ENCODE data around the gene DIPK1C. TPM values are rescaled to one million over a fixed set of nuclear protein-coding genes. Genes with fewer than 3 reads are reported as not detected.

DIPK1C gene
- total RNA-seq, 1 donor, result not detected

DNA sequence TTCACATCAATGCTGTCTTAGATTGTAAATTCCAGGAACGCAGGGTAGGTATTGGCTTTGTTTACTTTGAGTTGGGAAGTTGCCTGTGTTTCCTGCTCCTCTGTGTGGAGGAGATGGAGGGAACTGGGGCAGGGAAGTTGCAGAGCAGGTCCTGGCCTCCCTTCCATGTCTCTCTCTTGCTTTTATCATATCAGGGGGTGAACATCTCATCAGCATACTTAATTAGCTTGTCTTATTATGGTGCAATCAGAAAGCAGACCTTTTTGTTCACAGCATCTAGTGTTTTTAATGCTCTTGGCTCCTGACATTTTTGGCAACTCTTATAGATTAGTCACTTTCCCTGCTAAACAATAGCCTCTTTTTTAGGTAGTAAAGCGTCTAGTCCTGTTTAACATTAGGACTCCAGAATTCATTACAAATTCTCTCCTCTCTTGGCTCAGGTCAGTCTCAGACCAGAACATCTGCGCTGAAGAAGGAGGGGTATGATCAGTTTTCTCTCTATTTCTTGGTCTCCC lies 11.5 kb upstream of the DIPK1C start:
- no peaks in the 10 kb centered on the region for H3K9me3 ChIP-seq (ENCODE audit: low read depth, low read length)
- no peak overlapping the region for H3K4me3 ChIP-seq (ENCODE audit: low read length)
- no peaks in the 10 kb centered on the region for H3K27me3 ChIP-seq (ENCODE audit: insufficient read depth, low read length)
- no peaks in the 10 kb centered on the region for H3K4me1 ChIP-seq (ENCODE audit: insufficient read depth, low read length)

GRCh38 chr18:74465775-74466174 lies 8.7 kb upstream of the DIPK1C start:
- Histone ChIP-seq H3K4me1 (ENCODE audit: insufficient read depth, low read length) (no peaks in the 10 kb centered on the region), H3K9me3 (ENCODE audit: low read depth, low read length) (no peaks in the 10 kb centered on the region)

GRCh38 chr18:74463983-74464382 lies 6.9 kb upstream of the DIPK1C start:
- Histone ChIP-seq H3K9me3 (ENCODE audit: low read depth, low read length) (no peaks in the 10 kb centered on the region), H3K4me3 (ENCODE audit: low read length) (no peak overlapping the region), H3K4me1 (ENCODE audit: insufficient read depth, low read length) (no peaks in the 10 kb centered on the region), H3K27me3 (ENCODE audit: insufficient read depth, low read length) (peaks cover 2% of the 10 kb centered on the region)

More at GRCh38 chr18:74465775-74466174, 8.7 kb upstream of the DIPK1C start:
- Histone ChIP-seq H3K27me3 (ENCODE audit: insufficient read depth, low read length) (no peaks in the 10 kb centered on the region), H3K4me3 (ENCODE audit: low read length) (no peak overlapping the region)

DNA sequence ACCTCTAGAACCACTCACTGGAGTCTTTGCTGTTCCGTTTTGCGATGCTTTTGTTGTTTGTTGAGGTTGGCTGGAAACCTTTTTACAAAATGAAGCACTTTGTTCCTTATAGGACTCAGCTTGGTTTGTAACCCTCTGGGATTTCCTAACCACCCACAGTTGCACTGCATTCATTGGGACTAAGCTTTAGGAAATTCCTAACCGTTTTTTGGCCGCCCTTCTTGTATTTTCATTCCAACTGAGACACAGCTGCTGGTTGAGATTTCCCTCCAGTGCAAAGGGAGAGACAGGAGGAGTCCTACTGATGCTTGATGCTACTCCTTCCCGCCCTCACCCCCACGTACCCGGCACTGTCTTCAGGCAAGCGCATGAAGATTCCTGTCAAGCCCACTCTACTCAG lies 6.1 kb upstream of the DIPK1C start:
- H3K27me3 ChIP-seq (ENCODE audit: insufficient read depth, low read length), result peaks cover 7% of the 10 kb centered on the region
- no peak overlapping the region for H3K4me3 ChIP-seq (ENCODE audit: low read length)
- H3K4me1 ChIP-seq (ENCODE audit: insufficient read depth, low read length), result no peaks in the 10 kb centered on the region
- H3K9me3 ChIP-seq (ENCODE audit: low read depth, low read length), result no peaks in the 10 kb centered on the region

GRCh38 chr18:74460825-74461224 lies 3.7 kb upstream of the DIPK1C start:
- Histone ChIP-seq H3K27me3 (ENCODE audit: insufficient read depth, low read length) (peaks cover 27% of the 10 kb centered on the region), H3K4me1 (ENCODE audit: insufficient read depth, low read length) (peaks cover 9% of the 10 kb centered on the region), H3K4me3 (ENCODE audit: low read length) (no peak overlapping the region), H3K9me3 (ENCODE audit: low read depth, low read length) (no peaks in the 10 kb centered on the region)

DNA sequence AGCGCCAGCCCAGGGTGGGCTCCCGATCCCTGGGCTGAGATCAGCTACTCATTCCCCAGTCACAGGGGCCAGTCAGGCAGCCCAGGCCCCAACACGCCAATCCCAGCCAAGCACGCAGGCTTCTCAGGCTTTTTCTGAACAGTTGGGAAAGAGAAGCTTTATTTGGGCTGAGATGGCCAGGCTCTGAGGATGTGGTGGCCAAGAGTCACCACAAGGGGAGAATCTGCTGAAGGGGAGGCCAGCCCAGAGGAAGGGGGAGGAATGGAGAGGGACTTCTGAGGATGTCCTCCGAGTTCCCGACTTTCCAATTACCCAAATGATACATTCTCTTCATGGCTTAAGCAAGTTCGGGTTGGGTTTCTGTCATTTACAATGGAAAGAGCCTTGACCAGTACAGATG lies 2.8 kb upstream of the DIPK1C start:
- H3K9me3 ChIP-seq (ENCODE audit: low read depth, low read length), result no peaks in the 10 kb centered on the region
- H3K27me3 ChIP-seq (ENCODE audit: insufficient read depth, low read length), result peaks cover 36% of the 10 kb centered on the region
- no peak overlapping the region for H3K4me3 ChIP-seq (ENCODE audit: low read length)
- peaks cover 9% of the 10 kb centered on the region for H3K4me1 ChIP-seq (ENCODE audit: insufficient read depth, low read length)

DNA sequence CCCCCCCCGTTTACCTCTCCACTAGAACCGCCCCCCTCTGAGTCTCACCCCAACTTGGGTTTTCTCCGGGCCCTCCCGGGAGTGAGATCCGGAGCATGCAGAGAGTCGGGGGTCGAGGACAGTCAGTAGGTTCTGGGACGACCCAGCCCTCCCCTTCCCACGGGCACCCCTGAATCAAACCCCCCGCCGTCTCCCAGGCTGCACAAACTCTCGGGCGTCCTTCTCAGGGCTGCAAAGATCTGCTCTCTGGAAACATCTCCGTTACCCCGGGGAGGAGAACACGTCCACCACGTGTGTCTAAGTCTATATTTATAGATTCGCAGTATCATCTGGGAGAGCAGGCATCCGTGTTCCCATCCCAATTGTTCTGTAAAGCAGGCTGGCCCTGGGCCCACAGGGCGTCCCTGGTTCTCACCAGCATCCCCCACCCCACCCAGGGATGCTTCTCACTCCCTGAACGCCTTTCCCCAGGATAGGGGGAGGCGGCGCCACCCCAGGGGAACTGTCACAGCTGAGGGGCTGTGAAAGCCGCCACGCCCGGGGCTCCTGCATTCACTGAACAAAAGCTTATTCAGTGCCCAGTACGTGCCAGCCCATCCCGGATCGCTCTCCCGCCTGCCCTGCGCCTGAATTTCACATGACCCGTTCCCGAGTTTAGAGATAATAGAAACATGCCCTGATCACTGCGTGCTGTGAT lies 765 bp upstream of the DIPK1C start:
- peaks cover 44% of the 10 kb centered on the region for H3K27me3 ChIP-seq (ENCODE audit: insufficient read depth, low read length)
- peaks cover 9% of the 10 kb centered on the region for H3K4me1 ChIP-seq (ENCODE audit: insufficient read depth, low read length)
- H3K4me3 ChIP-seq (ENCODE audit: low read length), result no peak overlapping the region
- H3K9me3 ChIP-seq (ENCODE audit: low read depth, low read length), result no peaks in the 10 kb centered on the region

DNA sequence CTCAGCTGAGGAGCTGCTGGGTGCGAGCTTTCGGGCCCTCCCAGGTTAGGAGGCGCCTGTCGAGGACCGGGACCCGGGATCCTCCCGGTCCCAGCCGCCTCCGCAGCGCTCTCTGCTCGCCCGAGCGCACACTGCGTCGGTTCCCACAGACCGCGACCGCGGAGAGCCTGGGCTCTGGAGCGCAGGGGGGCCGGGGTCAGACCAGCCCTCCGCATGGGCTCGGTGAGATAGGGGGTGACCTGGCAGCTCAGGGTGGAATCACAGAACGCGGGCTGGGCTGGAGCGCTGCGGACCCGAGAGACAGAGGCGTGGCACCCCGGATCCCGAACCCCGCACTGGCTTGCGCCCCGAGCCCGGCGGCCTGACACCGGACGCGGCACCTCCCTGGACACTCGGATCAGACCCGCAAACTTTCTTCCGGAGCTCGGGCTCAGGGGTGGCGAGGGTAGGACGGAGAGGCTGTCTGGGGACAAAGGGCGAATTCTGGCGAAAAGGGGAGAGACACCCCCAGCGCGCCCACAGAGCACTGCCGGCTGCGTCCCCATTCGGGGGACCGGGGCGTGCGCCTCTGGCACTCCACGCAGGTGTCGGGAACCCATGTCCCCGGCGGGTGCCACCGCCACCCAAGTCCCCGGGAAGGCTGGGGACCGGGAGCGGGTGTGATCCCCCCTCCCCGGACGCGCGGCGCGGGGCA lies 612 bp downstream of the DIPK1C start:
- Histone ChIP-seq H3K4me1 (ENCODE audit: insufficient read depth, low read length) (peaks cover 9% of the 10 kb centered on the region), H3K9me3 (ENCODE audit: low read depth, low read length) (no peaks in the 10 kb centered on the region), H3K4me3 (ENCODE audit: low read length) (no peak overlapping the region), H3K27me3 (ENCODE audit: insufficient read depth, low read length) (peaks cover 44% of the 10 kb centered on the region)

DNA sequence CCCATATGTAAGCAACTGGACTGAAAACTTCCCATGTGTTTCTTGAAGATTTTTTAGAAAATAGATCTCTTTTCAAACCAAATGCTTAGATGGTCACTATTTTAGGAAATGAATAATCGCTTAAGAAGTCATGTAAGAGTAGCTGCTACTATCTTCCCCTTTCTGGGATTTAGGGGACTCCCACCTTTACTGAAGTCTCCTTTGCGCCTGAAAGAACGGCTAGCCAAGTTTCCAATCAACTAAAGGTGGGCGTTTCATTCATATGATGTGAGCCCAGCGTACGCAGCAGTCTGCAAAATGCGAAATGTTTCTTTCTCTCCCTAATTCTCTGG lies 1.1 kb downstream of the DIPK1C start:
- Histone ChIP-seq H3K4me3 (ENCODE audit: low read length) (no peak overlapping the region), H3K4me1 (ENCODE audit: insufficient read depth, low read length) (peaks cover 9% of the 10 kb centered on the region), H3K9me3 (ENCODE audit: low read depth, low read length) (no peaks in the 10 kb centered on the region), H3K27me3 (ENCODE audit: insufficient read depth, low read length) (peaks cover 44% of the 10 kb centered on the region)

DNA sequence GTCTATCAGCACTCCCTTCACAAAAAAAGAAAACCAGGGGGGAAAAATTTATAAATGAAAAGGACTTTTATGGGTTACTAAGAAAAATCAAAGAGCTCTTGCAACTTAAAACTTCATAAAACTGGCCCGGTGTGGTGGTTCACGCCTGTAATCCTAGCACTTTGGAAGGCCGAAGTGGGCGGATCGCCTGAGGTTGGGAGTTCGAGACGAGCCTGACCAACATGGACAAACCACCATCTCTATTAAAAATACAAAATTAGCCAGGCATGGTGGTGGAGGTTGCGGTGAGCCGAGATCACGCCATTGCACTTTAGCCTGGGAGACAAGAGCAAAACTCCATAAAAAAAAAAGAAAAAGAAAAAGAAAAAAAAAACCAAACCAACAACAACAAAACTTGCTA lies 1.7 kb downstream of the DIPK1C start:
- no peaks in the 10 kb centered on the region for H3K9me3 ChIP-seq (ENCODE audit: low read depth, low read length)
- peaks cover 44% of the 10 kb centered on the region for H3K27me3 ChIP-seq (ENCODE audit: insufficient read depth, low read length)
- peaks cover 9% of the 10 kb centered on the region for H3K4me1 ChIP-seq (ENCODE audit: insufficient read depth, low read length)
- H3K4me3 ChIP-seq (ENCODE audit: low read length), result no peak overlapping the region

DNA sequence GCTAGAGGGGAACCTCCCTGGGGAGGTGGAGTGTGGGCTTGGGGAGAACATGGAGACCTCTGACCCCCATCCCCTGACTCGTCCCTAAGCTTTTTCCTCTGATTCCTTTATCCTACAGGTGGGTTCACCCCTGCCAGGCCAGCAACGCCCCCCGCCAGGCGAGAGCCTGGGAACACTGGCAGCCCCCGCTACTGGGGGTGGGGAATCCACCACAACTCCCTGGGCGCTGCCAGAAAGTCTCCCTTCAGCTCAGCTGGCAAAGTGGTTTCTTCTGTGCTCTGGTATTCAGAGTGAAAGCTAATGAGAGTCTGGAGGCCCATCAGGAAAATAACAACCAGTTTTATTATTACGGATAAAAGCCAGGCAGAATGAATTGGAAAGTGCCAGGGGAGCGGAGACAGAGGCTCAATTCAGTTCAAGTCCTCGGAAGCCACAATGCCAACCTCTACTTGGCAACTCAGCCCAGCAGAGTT lies 2.8 kb downstream of the DIPK1C start:
- H3K4me1 ChIP-seq (ENCODE audit: insufficient read depth, low read length), result peaks cover 9% of the 10 kb centered on the region
- peaks cover 41% of the 10 kb centered on the region for H3K27me3 ChIP-seq (ENCODE audit: insufficient read depth, low read length)
- H3K9me3 ChIP-seq (ENCODE audit: low read depth, low read length), result no peaks in the 10 kb centered on the region
- H3K4me3 ChIP-seq (ENCODE audit: low read length), result no peak overlapping the region

DNA sequence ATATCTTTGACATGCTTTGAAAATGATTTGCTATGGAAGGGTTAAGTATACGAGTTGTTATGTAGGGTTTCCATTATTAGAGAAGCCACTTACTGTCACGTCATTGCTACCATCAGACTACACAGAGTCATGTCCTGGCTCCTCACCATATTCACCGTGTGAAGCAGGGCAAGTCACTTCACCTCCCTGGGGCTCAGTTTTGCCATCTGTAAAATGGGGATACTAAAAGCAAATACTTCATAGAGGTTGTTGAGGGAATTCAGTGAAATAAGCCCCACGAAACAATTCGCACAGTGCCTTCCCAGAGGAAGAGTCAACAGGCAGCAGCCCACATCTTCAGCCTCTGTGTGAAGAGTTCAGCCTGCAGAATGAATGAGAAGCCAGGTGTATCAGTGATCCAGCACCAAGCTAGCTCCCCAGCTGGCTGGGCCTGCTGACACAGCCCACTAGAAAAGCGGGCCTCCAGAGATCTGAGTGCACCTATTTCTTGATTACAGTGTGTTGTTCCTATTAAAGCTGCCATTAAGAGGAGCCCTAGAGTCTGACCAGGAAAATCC lies 3.4 kb downstream of the DIPK1C start:
- Histone ChIP-seq H3K4me3 (ENCODE audit: low read length) (no peak overlapping the region), H3K4me1 (ENCODE audit: insufficient read depth, low read length) (peaks cover 9% of the 10 kb centered on the region), H3K27me3 (ENCODE audit: insufficient read depth, low read length) (peaks cover 41% of the 10 kb centered on the region), H3K9me3 (ENCODE audit: low read depth, low read length) (no peaks in the 10 kb centered on the region)

DNA sequence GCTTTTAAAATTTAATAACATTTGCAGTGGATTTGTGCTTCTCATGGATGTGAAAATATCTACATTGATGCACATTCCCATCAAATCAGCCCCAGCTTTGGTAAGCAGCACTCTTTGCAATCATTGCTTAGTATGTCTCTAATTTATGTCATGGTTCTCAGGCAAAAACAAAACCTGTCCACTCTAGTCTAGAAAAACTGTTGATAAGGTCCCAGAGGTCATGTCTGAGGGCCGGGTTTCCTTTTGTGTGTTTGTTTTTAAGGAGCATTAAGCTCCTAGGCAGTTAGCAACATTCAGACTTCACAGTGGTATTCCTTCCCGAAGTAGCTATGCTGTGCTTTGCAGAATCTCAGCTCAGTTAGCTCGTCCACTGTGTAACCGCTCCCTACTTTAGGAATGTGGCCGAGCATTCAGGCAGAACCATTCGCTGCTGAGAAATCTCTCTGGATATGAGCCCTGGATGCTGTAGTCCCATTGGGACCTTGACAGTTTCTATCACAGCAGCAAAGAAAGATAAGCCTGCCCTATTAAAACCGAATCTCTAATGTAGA lies 4.0 kb downstream of the DIPK1C start:
- Histone ChIP-seq H3K4me3 (ENCODE audit: low read length) (no peak overlapping the region), H3K27me3 (ENCODE audit: insufficient read depth, low read length) (peaks cover 35% of the 10 kb centered on the region), H3K4me1 (ENCODE audit: insufficient read depth, low read length) (peaks cover 9% of the 10 kb centered on the region), H3K9me3 (ENCODE audit: low read depth, low read length) (no peaks in the 10 kb centered on the region)

DNA sequence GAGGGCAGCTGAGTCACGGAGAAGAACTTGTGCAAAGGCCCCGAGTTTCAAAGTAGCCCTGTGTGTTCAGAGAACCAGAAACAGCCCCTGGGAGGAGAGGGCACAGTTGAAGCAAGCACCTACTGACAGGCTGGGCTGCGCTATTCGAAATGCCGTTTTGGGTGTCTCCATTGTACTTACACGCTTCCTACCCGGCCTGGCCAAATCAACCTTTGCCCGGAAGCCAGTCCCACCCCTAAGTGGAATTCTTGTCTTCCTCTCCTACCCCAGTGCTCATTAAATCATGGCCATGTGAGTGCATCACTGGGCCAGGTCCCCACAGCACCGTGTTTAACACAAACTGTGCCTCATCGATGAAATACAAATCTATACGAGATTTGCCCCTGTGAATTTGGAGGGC lies 6.0 kb downstream of the DIPK1C start:
- Histone ChIP-seq H3K27me3 (ENCODE audit: insufficient read depth, low read length) (peaks cover 20% of the 10 kb centered on the region), H3K9me3 (ENCODE audit: low read depth, low read length) (no peaks in the 10 kb centered on the region), H3K4me3 (ENCODE audit: low read length) (no peak overlapping the region), H3K4me1 (ENCODE audit: insufficient read depth, low read length) (peaks cover 2% of the 10 kb centered on the region)

DNA sequence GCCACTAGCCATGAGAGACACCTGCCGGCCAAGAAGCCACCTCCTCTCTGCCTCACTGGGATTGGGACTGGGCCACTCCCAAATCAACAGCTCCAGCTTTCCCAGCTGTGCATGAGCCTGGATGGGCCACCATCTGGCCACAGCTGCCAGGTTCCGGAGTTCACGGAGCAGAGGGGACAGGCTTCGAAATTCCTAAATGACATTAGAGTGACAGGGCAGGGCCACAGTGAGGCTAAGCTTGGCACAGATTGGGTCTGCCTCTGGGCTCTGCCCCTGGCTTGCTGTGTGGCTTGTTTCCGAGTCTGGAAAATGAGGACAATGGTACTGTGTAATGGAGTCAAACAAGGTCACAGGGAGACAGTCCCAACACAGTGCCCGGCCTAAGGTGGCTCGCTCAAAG lies 6.5 kb downstream of the DIPK1C start:
- Histone ChIP-seq H3K9me3 (ENCODE audit: low read depth, low read length) (no peaks in the 10 kb centered on the region), H3K27me3 (ENCODE audit: insufficient read depth, low read length) (peaks cover 15% of the 10 kb centered on the region), H3K4me3 (ENCODE audit: low read length) (no peak overlapping the region), H3K4me1 (ENCODE audit: insufficient read depth, low read length) (no peaks in the 10 kb centered on the region)

Data from mononuclear cell (primary cell).